ENCODE results near the gene AHCYL2. TPM values are rescaled to one million over a fixed set of nuclear protein-coding genes. Genes with fewer than 3 reads are reported as not detected.
A peak's percentile ranks its signal among the peaks of the same experiment; 100 is the strongest.
"Not testable (repeated sequence)": the region's sequence is repeated elsewhere in the genome, so short reads cannot be mapped to it uniquely, and the experiment has no call there.

AHCYL2 gene
- total RNA-seq, 1 donor from 2014 or later: 165 TPM

DNA sequence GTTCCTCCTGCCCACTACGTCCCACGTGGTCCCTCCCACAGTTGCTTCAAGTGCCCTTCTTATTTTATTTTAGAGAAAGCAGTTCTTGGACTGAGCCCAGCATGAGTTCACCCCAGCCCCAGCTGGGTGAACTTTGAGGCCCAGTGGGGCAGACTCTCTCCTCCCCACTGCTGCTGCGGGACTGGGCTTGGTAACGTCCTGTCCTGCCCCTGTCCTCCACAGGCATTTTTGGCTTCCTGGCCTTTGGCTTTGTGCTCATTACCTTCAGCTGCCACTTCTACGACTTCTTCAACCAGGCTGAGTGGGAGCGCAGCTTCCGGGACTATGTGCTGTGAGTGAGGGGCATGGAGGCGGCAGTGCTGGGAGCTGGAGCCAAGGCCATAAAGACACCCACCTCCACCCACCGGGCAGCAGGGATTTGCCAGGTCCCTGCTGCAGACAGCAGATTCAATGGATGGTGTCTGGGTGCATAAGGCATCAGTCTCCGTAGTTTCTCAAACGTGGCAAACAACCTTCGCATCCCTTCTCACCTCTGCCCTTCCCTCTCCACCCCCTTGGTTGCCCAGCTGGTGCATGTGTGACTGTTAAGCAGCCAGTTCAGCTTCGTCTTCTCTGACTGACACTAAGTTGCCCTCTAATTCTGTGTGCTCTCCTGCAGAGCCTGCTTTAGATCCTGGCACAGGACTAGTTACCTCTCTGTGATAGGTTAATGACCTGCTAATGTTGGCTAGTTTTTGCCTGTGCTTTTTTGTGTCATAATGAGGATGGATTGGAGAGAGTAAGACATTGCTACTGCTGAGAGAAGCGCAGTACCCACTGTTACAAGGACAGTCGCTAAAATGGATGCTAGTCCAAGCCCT lies 15.5 kb upstream of the AHCYL2 start:
- no peak for DNase-seq (ENCODE audit: low spot score)

DNA sequence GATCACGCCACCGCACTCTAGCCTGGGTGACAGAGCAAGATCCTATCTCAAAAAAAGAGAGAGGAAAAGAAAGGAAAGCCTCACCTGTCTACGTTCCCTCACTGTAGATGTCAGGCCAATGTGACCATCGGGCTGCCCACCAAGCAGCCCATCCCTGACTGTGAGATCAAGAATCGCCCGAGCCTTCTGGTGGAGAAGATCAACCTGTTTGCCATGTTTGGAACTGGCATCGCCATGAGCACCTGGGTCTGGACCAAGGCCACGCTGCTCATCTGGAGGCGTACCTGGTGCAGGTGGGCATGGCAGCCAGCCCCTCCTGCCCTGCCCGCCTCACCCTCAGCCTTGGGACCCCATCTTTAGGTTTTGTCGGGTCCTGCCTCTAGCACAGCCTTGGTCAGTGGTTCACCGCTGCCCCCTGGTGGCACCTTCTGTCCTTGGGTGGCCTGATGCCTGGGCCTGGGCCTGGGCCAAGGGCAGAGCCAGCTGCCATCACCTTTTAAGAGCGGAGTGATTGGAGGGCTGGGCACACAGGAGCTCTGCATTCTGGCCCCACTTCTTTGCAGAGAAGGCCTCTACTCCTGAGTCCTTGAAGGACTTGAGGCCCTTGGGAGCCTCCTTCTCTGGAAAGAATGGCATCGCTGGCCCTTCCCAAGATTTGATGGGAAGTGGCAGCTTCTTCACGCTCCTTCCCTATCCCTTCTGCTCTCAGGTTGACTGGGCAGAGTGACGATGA lies 14.4 kb upstream of the AHCYL2 start:
- peak; percentile 77 for DNase-seq (ENCODE audit: low spot score)

- no peak for DNase-seq (ENCODE audit: low spot score)
These were observed 13.9 kb upstream of the AHCYL2 start for GRCh38 chr7:129210989-129211312.

DNA sequence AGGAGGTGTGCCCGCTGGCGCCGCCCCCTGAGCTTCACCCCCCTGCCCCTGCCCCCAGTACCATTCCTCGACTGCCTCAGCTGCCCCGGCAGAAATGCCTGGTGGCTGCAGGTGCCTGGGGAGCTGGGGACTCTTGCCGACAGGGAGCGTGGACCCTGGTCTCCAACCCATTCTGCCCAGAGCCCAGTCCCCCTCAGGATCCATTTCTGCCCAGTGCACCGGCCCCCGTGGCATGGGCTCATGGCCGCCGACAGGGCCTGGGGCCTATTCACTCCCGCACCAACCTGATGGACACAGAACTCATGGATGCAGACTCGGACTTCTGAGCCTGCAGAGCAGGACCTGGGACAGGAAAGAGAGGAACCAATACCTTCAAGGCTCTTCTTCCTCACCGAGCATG lies 12.7 kb upstream of the AHCYL2 start:
- no peak for DNase-seq (ENCODE audit: low spot score)

DNA sequence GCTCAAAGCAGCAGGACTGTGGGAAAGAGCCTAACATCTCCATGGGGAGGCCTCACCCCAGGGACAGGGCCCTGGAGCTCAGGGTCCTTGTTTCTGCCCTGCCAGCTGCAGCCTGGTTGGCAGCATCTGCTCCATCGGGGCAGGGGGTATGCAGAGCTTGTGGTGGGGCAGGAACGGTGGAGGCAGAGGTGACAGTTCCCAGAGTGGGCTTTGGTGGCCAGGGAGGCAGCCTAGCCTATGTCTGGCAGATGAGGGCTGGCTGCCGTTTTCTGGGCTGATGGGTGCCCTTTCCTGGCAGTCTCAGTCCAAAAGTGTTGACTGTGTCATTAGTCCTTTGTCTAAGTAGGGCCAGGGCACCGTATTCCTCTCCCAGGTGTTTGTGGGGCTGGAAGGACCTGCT lies 12.2 kb upstream of the AHCYL2 start:
- DNase-seq (ENCODE audit: low spot score): no peak

DNA sequence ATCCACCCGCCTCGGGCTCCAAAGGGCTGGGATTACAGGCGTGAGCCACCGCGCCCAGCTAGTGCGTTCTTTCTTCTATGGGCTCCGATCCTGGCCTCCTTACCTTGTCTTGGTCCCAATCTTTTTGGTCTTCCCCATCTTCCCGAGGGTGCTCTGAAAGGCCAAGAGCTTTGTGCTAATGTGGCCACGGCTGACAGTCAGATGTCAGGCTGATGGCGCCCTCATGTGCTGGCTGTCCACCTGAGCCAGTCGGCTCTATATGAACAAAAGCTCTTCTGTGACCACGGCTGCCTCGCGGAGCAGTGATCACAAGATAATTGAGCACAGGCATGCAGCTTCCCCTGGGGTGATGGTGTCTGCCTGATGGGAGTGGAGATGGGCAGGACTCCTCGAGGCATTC lies 11.0 kb upstream of the AHCYL2 start:
- DNase-seq (ENCODE audit: low spot score): no peak

DNA sequence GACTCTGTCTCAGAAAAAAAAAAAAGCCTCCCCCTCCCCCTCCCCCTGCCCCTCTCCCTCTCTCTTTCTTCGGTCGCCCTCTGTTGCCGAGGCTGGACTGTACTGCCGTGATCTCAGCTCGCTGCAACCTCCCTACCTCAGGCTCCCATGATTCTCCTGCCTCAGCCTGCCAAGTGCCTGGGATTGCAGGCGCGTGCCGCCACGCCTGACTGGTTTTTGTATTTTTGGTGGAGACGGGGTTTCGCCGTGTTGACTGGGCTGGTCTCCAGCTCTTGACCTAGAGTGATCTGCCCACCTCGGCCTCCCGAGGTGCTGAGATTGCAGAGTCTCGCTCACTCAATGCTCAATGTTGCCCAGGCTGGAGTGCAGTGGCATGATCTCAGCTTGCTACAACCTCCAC lies 9.1 kb upstream of the AHCYL2 start:
- not testable (repeated sequence) for DNase-seq (ENCODE audit: low spot score)

- not testable (repeated sequence) for DNase-seq (ENCODE audit: low spot score)
These were observed 8.6 kb upstream of the AHCYL2 start for GRCh38 chr7:129216101-129216715.

- DNase-seq (ENCODE audit: low spot score): not testable (repeated sequence)
These were observed 7.9 kb upstream of the AHCYL2 start for GRCh38 chr7:129216821-129217416.

DNA sequence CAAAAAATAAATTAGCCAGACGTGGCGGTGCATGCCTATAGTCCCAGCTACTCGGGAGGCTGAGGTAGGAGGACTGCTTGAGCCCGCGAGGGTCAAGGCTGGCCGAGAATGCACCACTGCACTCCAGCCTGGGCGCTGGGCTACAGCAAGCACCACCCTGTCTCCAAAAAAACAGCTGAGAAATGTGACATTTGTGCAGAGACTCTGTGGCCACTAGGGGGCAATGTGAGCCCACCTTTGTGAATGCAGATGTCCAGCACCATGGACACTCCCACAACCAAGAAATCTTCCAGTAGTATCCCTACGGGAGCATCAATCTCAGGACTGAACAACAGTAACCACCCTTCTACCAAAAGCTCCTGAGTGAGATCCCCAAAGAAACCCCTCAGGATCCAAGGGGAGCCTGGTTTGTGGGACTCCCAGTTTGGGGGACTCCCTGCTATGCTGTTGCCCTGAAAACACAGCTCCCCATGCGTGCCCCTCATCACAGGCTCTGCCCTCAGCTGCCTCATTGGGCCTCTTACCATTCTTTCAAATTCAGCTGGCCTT lies 6.2 kb upstream of the AHCYL2 start:
- peak; percentile 87 for DNase-seq (ENCODE audit: low spot score)

- not testable (repeated sequence) for DNase-seq (ENCODE audit: low spot score)
These were observed 5.7 kb upstream of the AHCYL2 start for GRCh38 chr7:129219166-129219565.

- DNase-seq (ENCODE audit: low spot score): no peak
These were observed 2.8 kb upstream of the AHCYL2 start for GRCh38 chr7:129222064-129222463.

DNA sequence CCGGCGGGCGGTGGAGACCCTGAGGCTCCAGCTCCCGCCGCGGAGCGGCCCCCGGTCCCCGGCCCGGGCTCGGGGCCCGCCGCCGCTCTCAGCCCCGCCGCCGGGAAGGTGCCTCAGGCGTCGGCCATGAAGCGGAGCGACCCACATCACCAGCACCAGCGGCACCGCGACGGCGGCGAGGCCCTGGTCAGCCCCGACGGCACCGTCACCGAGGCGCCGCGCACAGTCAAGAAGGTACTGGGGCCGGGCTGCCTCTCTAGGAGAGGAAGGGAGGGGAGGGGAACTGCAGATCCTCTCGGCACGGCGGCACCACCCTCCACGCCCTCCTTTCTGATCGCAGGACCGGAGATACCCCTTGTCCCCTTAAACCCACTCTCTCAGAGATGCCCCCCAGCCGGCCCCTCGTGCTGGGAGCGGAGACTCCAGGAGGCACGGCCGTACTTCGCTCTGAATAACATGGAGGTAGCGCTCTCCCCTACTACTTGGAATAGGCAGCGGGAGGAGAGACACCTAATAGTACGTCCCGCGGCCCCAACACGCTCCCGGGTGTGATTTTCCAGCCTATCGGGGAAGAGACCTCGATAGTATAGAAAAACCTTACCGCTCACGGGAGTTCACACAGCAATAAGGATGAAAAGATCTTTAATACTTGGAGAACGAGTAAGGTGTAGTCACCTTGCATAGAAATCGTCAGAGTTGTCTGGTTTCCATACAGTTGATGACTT lies 538 bp downstream of the AHCYL2 start:
- DNase-seq (ENCODE audit: low spot score): peak; percentile 48

DNA sequence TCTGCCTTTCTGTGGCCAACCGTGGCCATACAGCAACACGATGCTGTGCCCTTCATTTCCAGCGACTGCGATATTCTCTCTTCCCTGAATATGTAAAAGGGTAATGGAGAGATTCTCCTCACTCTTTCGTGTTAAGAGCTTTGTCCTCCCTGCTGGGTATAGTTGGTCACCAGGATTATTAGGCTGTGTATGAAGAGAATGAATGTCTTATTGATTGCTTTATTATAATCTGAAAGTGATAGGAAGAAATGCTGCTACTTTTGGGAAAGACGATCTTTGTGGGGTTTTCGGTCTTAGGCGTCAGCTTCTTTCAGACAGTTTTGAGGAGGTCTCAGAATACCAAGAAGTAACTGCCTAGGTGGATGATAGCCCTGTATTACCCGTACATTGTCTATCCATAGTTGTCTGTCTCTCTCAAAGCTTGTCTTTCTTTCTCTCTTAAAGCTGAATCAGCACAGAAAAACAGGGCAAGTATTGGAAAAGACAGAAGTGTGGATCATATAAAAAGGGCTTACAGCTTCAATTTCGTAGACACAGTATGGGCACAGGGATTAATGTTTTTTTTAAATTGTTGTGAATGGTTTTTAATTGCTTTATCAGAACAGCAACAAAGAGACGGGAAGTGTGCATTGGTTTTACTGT lies 1.2 kb downstream of the AHCYL2 start:
- no peak for DNase-seq (ENCODE audit: low spot score)

DNA sequence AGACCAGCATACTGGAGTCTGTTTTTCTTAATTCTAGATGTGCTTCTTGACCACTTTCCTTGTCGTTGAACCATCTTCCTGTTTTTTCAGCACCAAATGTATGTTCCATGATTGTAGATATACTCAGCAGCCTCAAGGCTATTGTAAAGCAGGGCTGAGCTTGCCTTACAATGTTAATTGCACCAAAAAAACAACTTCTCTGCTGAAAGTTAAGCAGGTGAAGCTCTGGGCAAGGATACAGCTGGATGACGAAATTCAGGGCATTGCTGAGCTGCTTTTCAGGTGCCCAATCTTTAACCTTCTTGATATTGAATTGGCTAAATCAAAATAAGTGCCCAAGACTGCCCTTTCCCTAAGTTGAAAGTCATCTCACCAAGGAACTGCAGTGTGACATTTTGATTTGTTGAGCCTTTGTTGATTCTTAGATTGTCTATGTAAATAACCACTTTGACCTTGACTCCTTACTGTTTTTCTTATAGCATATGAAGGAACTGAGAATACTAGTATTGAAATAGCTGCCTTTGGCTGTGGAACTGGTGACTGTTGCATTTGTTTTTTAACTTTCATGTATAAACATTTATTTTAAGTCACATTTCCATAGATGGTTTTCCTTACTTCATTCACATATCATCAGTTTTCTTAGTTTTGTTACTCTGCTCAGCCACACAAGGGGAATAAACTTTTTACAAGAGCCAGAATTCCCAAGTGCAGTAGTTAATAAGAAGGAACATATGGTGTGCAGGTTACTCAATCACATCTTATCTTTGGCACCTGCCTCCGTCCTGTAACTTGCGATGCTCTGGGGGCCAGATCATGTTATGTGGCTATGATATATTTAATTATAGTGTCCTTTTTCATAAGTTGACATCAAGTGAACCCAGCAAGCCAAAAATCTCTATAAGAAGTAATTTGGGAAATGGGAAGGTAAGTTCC lies 3.1 kb downstream of the AHCYL2 start:
- DNase-seq (ENCODE audit: low spot score): no peak

DNA sequence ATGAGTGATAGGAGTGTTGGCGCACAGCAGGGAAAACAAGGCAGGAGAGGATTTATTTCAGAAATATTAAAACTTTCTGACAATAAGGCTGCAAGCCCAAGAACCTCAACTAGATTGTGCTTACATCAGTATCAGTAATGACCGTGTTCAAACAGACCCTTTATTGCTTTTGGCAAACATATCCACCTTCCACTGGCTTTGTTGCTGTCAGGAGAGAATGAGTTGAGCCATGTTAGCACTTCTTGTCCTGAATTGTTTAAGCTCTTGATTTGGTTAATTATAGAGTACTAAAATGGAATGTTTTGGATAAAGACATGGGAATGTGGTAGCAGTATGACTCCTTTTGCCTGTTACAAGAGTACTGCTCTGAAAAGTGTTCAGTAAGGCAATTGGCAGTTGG lies 3.8 kb downstream of the AHCYL2 start:
- no peak for DNase-seq (ENCODE audit: low spot score)

DNA sequence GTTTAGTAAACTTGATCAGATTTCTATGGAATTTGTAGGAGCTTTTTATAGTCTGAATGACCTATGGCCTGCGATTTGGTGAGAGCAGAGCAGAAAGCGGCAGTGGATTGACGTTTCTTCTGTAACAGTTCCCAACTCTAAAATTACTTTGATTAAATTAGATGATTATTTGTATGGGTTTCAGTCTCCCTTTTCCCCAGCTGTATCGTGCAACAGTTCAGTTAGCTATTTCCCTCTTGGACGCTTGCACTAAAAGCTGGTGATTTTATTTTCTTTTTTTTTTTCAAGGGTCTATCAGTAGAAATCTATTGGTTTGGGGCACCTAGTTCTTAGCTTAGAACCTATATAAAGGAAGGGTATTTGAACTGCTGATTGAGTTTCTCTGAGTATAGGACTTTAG lies 6.8 kb downstream of the AHCYL2 start:
- DNase-seq (ENCODE audit: low spot score): no peak

DNA sequence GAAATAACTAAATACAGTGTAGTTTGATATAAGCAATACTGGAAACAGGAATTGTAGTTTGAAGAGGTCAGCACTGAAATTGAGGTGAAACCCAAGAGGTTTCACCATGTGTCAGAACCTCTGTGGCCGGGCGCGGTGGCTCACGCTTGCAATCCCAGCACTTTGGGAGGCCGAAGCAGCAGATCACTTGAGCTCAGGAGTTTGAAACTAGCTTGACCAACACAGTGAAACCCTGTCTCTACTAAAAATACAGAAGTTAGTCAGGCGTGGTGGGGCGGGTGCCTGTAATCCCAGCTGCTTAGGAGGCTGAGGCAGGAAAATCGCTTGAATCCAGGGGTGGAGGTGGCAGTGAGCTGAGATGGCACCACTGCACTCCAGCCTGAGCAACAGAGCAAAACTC lies 13.7 kb downstream of the AHCYL2 start:
- DNase-seq (ENCODE audit: low spot score): no peak

- no peak for DNase-seq (ENCODE audit: low spot score)
These were observed 15.4 kb downstream of the AHCYL2 start for GRCh38 chr7:129240119-129240820.

Data from mucosa of gallbladder (tissue), 1 donor.